Activated CD4-positive, alpha-beta T cell treated with anti-CD3 and anti-CD28 coated beads, Interleukin-10, Interleukin-2, amounts not matched to agents 100 ng/mL and 50 ng/mL, durations not matched to agents 16 hours and 8 hours (primary cell): ENCODE data around the gene TBC1D9B.
"Not testable (repeated sequence)": the region's sequence is repeated elsewhere in the genome, so short reads cannot be mapped to it uniquely, and the experiment has no call there.

Experiments used
- DNase-seq: peaks from one replicate; pipeline ENCODE4 v3.0.0-alpha.2; 2020

TBC1D9B gene

GRCh38 chr5:179883163-179883562 lies 24.5 kb downstream of the TBC1D9B start:
- DNase-seq, result no peak

- DNase-seq, result no peak
These were observed 25.4 kb downstream of the TBC1D9B start for GRCh38 chr5:179882338-179882737.

GRCh38 chr5:179880848-179881590 lies 26.7 kb downstream of the TBC1D9B start:
- DNase-seq, result no peak

GRCh38 chr5:179880066-179880650 lies 27.5 kb downstream of the TBC1D9B start:
- no peak for DNase-seq

GRCh38 chr5:179879690-179880010 lies 28.0 kb downstream of the TBC1D9B start:
- DNase-seq, result no peak

GRCh38 chr5:179879003-179879689 lies 28.6 kb downstream of the TBC1D9B start:
- DNase-seq, result no peak

GRCh38 chr5:179878222-179879002 lies 29.3 kb downstream of the TBC1D9B start:
- DNase-seq, result no peak

- no peak for DNase-seq
These were observed 31.1 kb downstream of the TBC1D9B start for GRCh38 chr5:179876610-179876952.

GRCh38 chr5:179875741-179876609 lies 31.7 kb downstream of the TBC1D9B start:
- DNase-seq, result no peak

- DNase-seq, result no peak
These were observed 33.0 kb downstream of the TBC1D9B start for GRCh38 chr5:179874536-179875292.

- no peak for DNase-seq
These were observed 33.6 kb downstream of the TBC1D9B start for GRCh38 chr5:179874136-179874535.

GRCh38 chr5:179873588-179874110 lies 34.0 kb downstream of the TBC1D9B start:
- DNase-seq, result no peak

- no peak for DNase-seq
These were observed 34.7 kb downstream of the TBC1D9B start for GRCh38 chr5:179872828-179873575.

- no peak for DNase-seq
These were observed 35.5 kb downstream of the TBC1D9B start for GRCh38 chr5:179872055-179872827.

- not testable (repeated sequence) for DNase-seq
These were observed 36.2 kb downstream of the TBC1D9B start for GRCh38 chr5:179871533-179871932.

- no peak for DNase-seq
These were observed 36.7 kb downstream of the TBC1D9B start for GRCh38 chr5:179870952-179871351.

- DNase-seq, result peak; percentile 8
These were observed 37.2 kb downstream of the TBC1D9B start for GRCh38 chr5:179870403-179870903.

GRCh38 chr5:179869641-179870402 lies 37.9 kb downstream of the TBC1D9B start:
- no peak for DNase-seq

- DNase-seq, result no peak
These were observed 38.6 kb downstream of the TBC1D9B start for GRCh38 chr5:179869101-179869500.
